Stimulated activated naive CD4-positive, alpha-beta T cell treated with Interleukin-2 at 50 U/mL for 16 hours (primary cell): ENCODE measurements around the gene FAH.
A peak's percentile ranks its signal among the peaks of the same experiment; 100 is the strongest.
"Not testable (repeated sequence)": the region's sequence is repeated elsewhere in the genome, so short reads cannot be mapped to it uniquely, and the experiment has no call there.

Source experiments
- DNase-seq: peaks from one replicate; lab custom pipeline; 2025; lab: John Stamatoyannopoulos, UW

Gene FAH

GRCh38 chr15:80152896-80153876 is at the start of gene FAH:
Gene FAH (plus strand): TSS chr15:80152999. CDS start chr15:80153055, 56 bp downstream.
- DNase-seq, result peak; percentile 61

- no peak for DNase-seq
Observed at GRCh38 chr15:80105193-80105592, 47.6 kb upstream of the FAH start.

- no peak for DNase-seq
Observed at GRCh38 chr15:80105595-80105994, 47.2 kb upstream of the FAH start.

- no peak for DNase-seq
Observed at GRCh38 chr15:80106051-80106450, 46.7 kb upstream of the FAH start.

- DNase-seq, result no peak
Observed at GRCh38 chr15:80107204-80107603, 45.6 kb upstream of the FAH start.

GRCh38 chr15:80107774-80108173 is 45.0 kb upstream of the FAH start:
- DNase-seq, result no peak

GRCh38 chr15:80109388-80109787 is 43.4 kb upstream of the FAH start:
- no peak for DNase-seq

GRCh38 chr15:80110920-80111319 is 41.9 kb upstream of the FAH start:
- no peak for DNase-seq

- no peak for DNase-seq
Observed at GRCh38 chr15:80114114-80114513, 38.7 kb upstream of the FAH start.

GRCh38 chr15:80115021-80115420 is 37.8 kb upstream of the FAH start:
- no peak for DNase-seq

- no peak for DNase-seq
Observed at GRCh38 chr15:80118956-80119355, 33.8 kb upstream of the FAH start.

GRCh38 chr15:80120636-80121035 is 32.2 kb upstream of the FAH start:
- no peak for DNase-seq

GRCh38 chr15:80121546-80121945 is 31.3 kb upstream of the FAH start:
- no peak for DNase-seq

GRCh38 chr15:80123034-80123433 is 29.8 kb upstream of the FAH start:
- no peak for DNase-seq

GRCh38 chr15:80127253-80127652 is 25.5 kb upstream of the FAH start:
- DNase-seq, result not testable (repeated sequence)

GRCh38 chr15:80127911-80128310 is 24.9 kb upstream of the FAH start:
- DNase-seq, result no peak

- DNase-seq, result no peak
Observed at GRCh38 chr15:80132382-80132781, 20.4 kb upstream of the FAH start.

- no peak for DNase-seq
Observed at GRCh38 chr15:80136854-80137253, 15.9 kb upstream of the FAH start.

- no peak for DNase-seq
Observed at GRCh38 chr15:80138961-80139360, 13.8 kb upstream of the FAH start.

GRCh38 chr15:80140909-80141308 is 11.9 kb upstream of the FAH start:
- DNase-seq, result no peak

- DNase-seq, result no peak
Observed at GRCh38 chr15:80141916-80142598, 10.7 kb upstream of the FAH start.

GRCh38 chr15:80142646-80143045 is 10.2 kb upstream of the FAH start:
- no peak for DNase-seq

- no peak for DNase-seq
Observed at GRCh38 chr15:80151148-80151547, 1.7 kb upstream of the FAH start.
